ENCODE data around the gene TLK2.

The TLK2 gene

GRCh38 chr17:62658136-62658920, 179.7 kb downstream of the TLK2 start:
- Histone ChIP-seq H3K9ac (ENCODE audit: low read length) (no peak overlapping the region), H4K20me1 (ENCODE audit: insufficient read depth, low read length) (0 out of 2 replicates have a peak, but pooled peaks cover 4% of the 10 kb centered on the region), H3K36me3 (replicated peaks; ENCODE audit: low read depth, low read length) (no peaks in the 10 kb centered on the region), H3K4me1 (ENCODE audit: low read length) (peaks cover 13% of the 10 kb centered on the region), H3K4me3 (ENCODE audit: low read length) (no peak overlapping the region), H3K79me2 (ENCODE audit: low read length) (no peaks in the 10 kb centered on the region), H2AFZ (ENCODE audit: low read depth, low read length) (no peak overlapping the region), H3K27me3 (ENCODE audit: low read depth, low read length) (no peaks in the 10 kb centered on the region), H3K9me3 (ENCODE audit: insufficient read depth, low read length) (no peaks in the 10 kb centered on the region; the same call in 1 of the 2 replicates), H3K4me2 (ENCODE audit: low read length) (no peak overlapping the region), H3K27ac (ENCODE audit: low read length) (no peak overlapping the region)
- TF ChIP-seq EZH2phosphoT487 (IDR thresholded peaks at IDR 0.05; ENCODE audit: low read depth): no peak
- TF ChIP-seq, protein P1, sequence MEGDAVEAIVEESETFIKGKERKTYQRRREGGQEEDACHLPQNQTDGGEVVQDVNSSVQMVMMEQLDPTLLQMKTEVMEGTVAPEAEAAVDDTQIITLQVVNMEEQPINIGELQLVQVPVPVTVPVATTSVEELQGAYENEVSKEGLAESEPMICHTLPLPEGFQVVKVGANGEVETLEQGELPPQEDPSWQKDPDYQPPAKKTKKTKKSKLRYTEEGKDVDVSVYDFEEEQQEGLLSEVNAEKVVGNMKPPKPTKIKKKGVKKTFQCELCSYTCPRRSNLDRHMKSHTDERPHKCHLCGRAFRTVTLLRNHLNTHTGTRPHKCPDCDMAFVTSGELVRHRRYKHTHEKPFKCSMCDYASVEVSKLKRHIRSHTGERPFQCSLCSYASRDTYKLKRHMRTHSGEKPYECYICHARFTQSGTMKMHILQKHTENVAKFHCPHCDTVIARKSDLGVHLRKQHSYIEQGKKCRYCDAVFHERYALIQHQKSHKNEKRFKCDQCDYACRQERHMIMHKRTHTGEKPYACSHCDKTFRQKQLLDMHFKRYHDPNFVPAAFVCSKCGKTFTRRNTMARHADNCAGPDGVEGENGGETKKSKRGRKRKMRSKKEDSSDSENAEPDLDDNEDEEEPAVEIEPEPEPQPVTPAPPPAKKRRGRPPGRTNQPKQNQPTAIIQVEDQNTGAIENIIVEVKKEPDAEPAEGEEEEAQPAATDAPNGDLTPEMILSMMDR (IDR thresholded peaks at IDR 0.05; ENCODE audit: low read depth, low read length): no peak

- Histone ChIP-seq H3K79me2 (ENCODE audit: low read length) (no peaks in the 10 kb centered on the region), H3K4me3 (ENCODE audit: low read length) (no peak overlapping the region), H3K4me2 (ENCODE audit: low read length) (no peak overlapping the region), H3K27me3 (ENCODE audit: low read depth, low read length) (no peaks in the 10 kb centered on the region), H3K9me3 (ENCODE audit: insufficient read depth, low read length) (no peaks in the 10 kb centered on the region; the same call in 1 of the 2 replicates), H3K27ac (ENCODE audit: low read length) (no peak overlapping the region), H3K36me3 (replicated peaks; ENCODE audit: low read depth, low read length) (no peaks in the 10 kb centered on the region), H4K20me1 (ENCODE audit: insufficient read depth, low read length) (0 out of 2 replicates have a peak, but pooled peaks cover 4% of the 10 kb centered on the region), H2AFZ (ENCODE audit: low read depth, low read length) (no peak overlapping the region), H3K9ac (ENCODE audit: low read length) (no peak overlapping the region), H3K4me1 (ENCODE audit: low read length) (no peaks in the 10 kb centered on the region)
- TF ChIP-seq, protein P1 (IDR thresholded peaks at IDR 0.05; ENCODE audit: low read depth, low read length): no peak
- no peak for TF ChIP-seq EZH2phosphoT487 (IDR thresholded peaks at IDR 0.05; ENCODE audit: low read depth)
Observed at GRCh38 chr17:62660629-62661118, 182.0 kb downstream of the TLK2 start.

- H3K27me3 ChIP-seq (ENCODE audit: low read depth, low read length): no peaks in the 10 kb centered on the region
Observed at GRCh38 chr17:62661337-62661736, 182.7 kb downstream of the TLK2 start.

DNA sequence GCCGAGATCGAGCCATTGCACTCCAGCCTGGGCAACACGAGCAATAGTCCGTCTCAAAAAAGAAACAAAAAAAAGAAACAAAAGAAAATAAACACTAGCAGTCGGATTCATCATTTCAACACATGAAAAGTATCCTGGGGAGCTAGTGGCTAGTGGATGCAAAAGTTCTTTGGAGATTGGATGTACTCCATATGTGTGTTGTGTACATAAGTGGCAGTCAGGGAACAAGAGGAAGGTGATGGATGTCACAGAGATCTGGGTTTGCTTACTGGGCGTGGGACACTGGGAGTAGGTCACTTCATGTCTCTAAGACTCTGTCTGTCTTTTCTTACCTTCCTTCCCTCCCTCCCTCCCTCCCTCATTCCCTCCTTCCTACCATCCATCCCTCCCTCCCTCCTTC, 184.2 kb downstream of the TLK2 start:
- no peaks in the 10 kb centered on the region for H3K27me3 ChIP-seq (ENCODE audit: low read depth, low read length)
- no peak overlapping the region for H3K4me2 ChIP-seq (ENCODE audit: low read length)
- no peak overlapping the region for H3K4me3 ChIP-seq (ENCODE audit: low read length)
- H3K9ac ChIP-seq (ENCODE audit: low read length): no peak overlapping the region
- no peaks in the 10 kb centered on the region for H4K20me1 ChIP-seq (ENCODE audit: insufficient read depth, low read length)
- no peaks in the 10 kb centered on the region for H3K79me2 ChIP-seq (ENCODE audit: low read length)
- H3K9me3 ChIP-seq (ENCODE audit: insufficient read depth, low read length): no peaks in the 10 kb centered on the region; the same call in 1 of the 2 replicates
- no peaks in the 10 kb centered on the region for H3K4me1 ChIP-seq (ENCODE audit: low read length)
- no peak overlapping the region for H3K27ac ChIP-seq (ENCODE audit: low read length)
- H3K36me3 ChIP-seq (replicated peaks; ENCODE audit: low read depth, low read length): no peaks in the 10 kb centered on the region
- no peak overlapping the region for H2AFZ ChIP-seq (ENCODE audit: low read depth, low read length)
- TF ChIP-seq, protein P1 (IDR thresholded peaks at IDR 0.05; ENCODE audit: low read depth, low read length): no peak
- no peak for TF ChIP-seq EZH2phosphoT487 (IDR thresholded peaks at IDR 0.05; ENCODE audit: low read depth)

More at GRCh38 chr17:62661337-62661736, 182.7 kb downstream of the TLK2 start:
- H3K4me3 ChIP-seq (ENCODE audit: low read length): no peak overlapping the region
- H3K79me2 ChIP-seq (ENCODE audit: low read length): no peaks in the 10 kb centered on the region
- H3K27ac ChIP-seq (ENCODE audit: low read length): no peak overlapping the region
- H4K20me1 ChIP-seq (ENCODE audit: insufficient read depth, low read length): 0 out of 2 replicates have a peak, but pooled peaks cover 4% of the 10 kb centered on the region
- H3K36me3 ChIP-seq (replicated peaks; ENCODE audit: low read depth, low read length): no peaks in the 10 kb centered on the region
- H3K4me2 ChIP-seq (ENCODE audit: low read length): no peak overlapping the region
- TF ChIP-seq, protein P1 (IDR thresholded peaks at IDR 0.05; ENCODE audit: low read depth, low read length): no peak
- no peak for TF ChIP-seq EZH2phosphoT487 (IDR thresholded peaks at IDR 0.05; ENCODE audit: low read depth)
- no peaks in the 10 kb centered on the region for H3K4me1 ChIP-seq (ENCODE audit: low read length)
- H3K9ac ChIP-seq (ENCODE audit: low read length): no peak overlapping the region
- H2AFZ ChIP-seq (ENCODE audit: low read depth, low read length): no peak overlapping the region
- H3K9me3 ChIP-seq (ENCODE audit: insufficient read depth, low read length): no peaks in the 10 kb centered on the region; the same call in 1 of the 2 replicates
